PC-3 (cell line): ENCODE results near the gene ADAM15. TPM values are rescaled to one million over a fixed set of nuclear protein-coding genes. Genes with fewer than 3 reads are reported as not detected.
A peak's percentile ranks its signal among the peaks of the same experiment; 100 is the strongest.

Experiments used
- ATAC-seq: fragments of 200-7000 bp; cut with Tn5 transposase; 2 replicates; pipeline ENCODE4 v1.9.1; 2020; ENCODE audit warnings: mild to moderate bottlenecking, moderate library complexity
- BruUV-seq: library from RNA; stranded (reverse); fragments of 400-500 nt; replicated peaks from 2 replicates; lab custom pipeline; 2021; lab: Mats Ljungman, UMichigan
- CTCF ChIA-PET: fragments of 300-600 bp; sonication (Branson Sonifier 250); formaldehyde crosslinking; loops from one replicate; lab custom pipeline; 2022; ENCODE audit warnings: antibody characterized with exemption; lab: Charles Lee
- POLR2A ChIA-PET: fragments of 300-600 bp; sonication (Branson Sonifier 250); formaldehyde crosslinking; loops from one replicate; lab custom pipeline; 2022; ENCODE audit warnings: antibody characterized with exemption; ENCODE audit not compliant: unreplicated experiment; lab: Charles Lee
- DNase-seq: peaks from one replicate; pipeline ENCODE4 v3.0.0-alpha.2; 2015
- H2AFZ ChIP-seq: fragments of 300-600 bp; sonication (generic); 2 replicates; pipeline ENCODE4 v1.6.0; 2016; ENCODE audit warnings: antibody characterized with exemption, low read length
- H3F3A ChIP-seq: fragments of 300-600 bp; sonication (generic); one replicate; pipeline ENCODE4 v1.6.0; 2017; ENCODE audit warnings: antibody characterized with exemption, low read length, control low read depth, mild to moderate bottlenecking; ENCODE audit not compliant: unreplicated experiment
- H3K27ac ChIP-seq: fragments of 300-600 bp; sonication (generic); 2 replicates; pipeline ENCODE4 v1.5.1; 2016; ENCODE audit warnings: mild to moderate bottlenecking, low read length
- H3K27me3 ChIP-seq: fragments of 300-600 bp; sonication (generic); 2 replicates; pipeline ENCODE4 v1.6.1; 2016; ENCODE audit warnings: low read length, mixed read lengths
- H3K36me3 ChIP-seq: fragments of 300-600 bp; sonication (generic); 2 replicates; pipeline ENCODE4 v1.6.1; 2016; ENCODE audit warnings: low read depth, mixed run types, low read length, mixed read lengths
- H3K4me1 ChIP-seq: fragments of 300-600 bp; sonication (generic); 2 replicates; pipeline ENCODE4 v1.5.1; 2016; ENCODE audit warnings: low read length; ENCODE audit not compliant: insufficient read depth
- H3K4me2 ChIP-seq: fragments of 300-600 bp; sonication (generic); 2 replicates; pipeline ENCODE4 v1.6.0; 2016; ENCODE audit warnings: low read length
- H3K4me3 ChIP-seq: fragments of 300-600 bp; sonication (generic); 2 replicates; pipeline ENCODE4 v1.5.1; 2016; ENCODE audit warnings: mild to moderate bottlenecking, low read length, mixed read lengths
- H3K79me2 ChIP-seq: fragments of 300-600 bp; sonication (generic); 2 replicates; pipeline ENCODE4 v1.6.1; 2017; ENCODE audit warnings: low read length, mixed read lengths
- H3K9ac ChIP-seq: fragments of 300-600 bp; sonication (generic); 2 replicates; pipeline ENCODE4 v1.6.0; 2016; ENCODE audit warnings: mild to moderate bottlenecking, low read length
- H3K9me2 ChIP-seq: fragments of 300-600 bp; sonication (generic); replicated peaks from 2 replicates; pipeline ENCODE4 v1.6.1; 2016; ENCODE audit warnings: mixed run types, low read length, mixed read lengths
- H3K9me3 ChIP-seq: fragments of 300-600 bp; sonication (generic); 2 replicates; pipeline ENCODE4 v1.6.1; 2016; ENCODE audit warnings: low read length, mixed read lengths
- H4K20me1 ChIP-seq: fragments of 300-600 bp; sonication (generic); 2 replicates; pipeline ENCODE4 v1.6.1; 2016; ENCODE audit warnings: low read length, mixed read lengths
- CTCF ChIP-seq: fragments of 300-600 bp; sonication (generic); conservative IDR thresholded peaks from 2 replicates; pipeline ENCODE4 v1.5.1; 2017; ENCODE audit warnings: antibody characterized with exemption, low read depth, mild to moderate bottlenecking, low read length
- EZH2 ChIP-seq: fragments of 300-600 bp; sonication (generic); IDR thresholded peaks from one replicate; pipeline ENCODE4 v1.6.1; 2017; ENCODE audit warnings: antibody characterized with exemption, mild to moderate bottlenecking, low read length; ENCODE audit not compliant: unreplicated experiment
- EZH2phosphoT487 ChIP-seq: fragments of 300-600 bp; sonication (generic); IDR thresholded peaks from 2 replicates; pipeline ENCODE4 v1.6.1; 2018; ENCODE audit warnings: mild to moderate bottlenecking, antibody characterized with exemption, low read length, borderline replicate concordance
- intact Hi-C: fragments of 100-400 bp; cut with micrococcal nuclease; formaldehyde crosslinking; loops from 2 replicates; pipeline ENCODE4 v1.9.0; 2023
- total RNA-seq: library from RNA; depleted of rRNA; stranded (reverse); fragments of >200 nt; gene quantifications from 2 replicates; pipeline ENCODE4 v1.2.3, GENCODE V29; 2014

Gene ADAM15
- total RNA-seq, 1 experiment from 2014 or later = 334 TPM

GRCh38 chr1:155037043-155037442 lies 14.1 kb upstream of the ADAM15 start:
- Histone ChIP-seq H2AFZ (no peak overlapping the region), H3K79me2 (no peaks in the 10 kb centered on the region), H3K36me3 (no peaks in the 10 kb centered on the region), H3K27ac (no peak overlapping the region), H3K27me3 (no peaks in the 10 kb centered on the region), H3K9me2 (no peaks in the 10 kb centered on the region), H3K9me3 (no peaks in the 10 kb centered on the region), H3K4me2 (no peak overlapping the region), H3F3A (no peaks in the 10 kb centered on the region), H4K20me1 (no peaks in the 10 kb centered on the region), H3K4me1 (peaks cover 18% of the 10 kb centered on the region), H3K4me3 (no peak overlapping the region), H3K9ac (no peak overlapping the region)
- DNase-seq (no peak), ATAC-seq (no peak)
- intact Hi-C loops = no loop called here
- BruUV-seq = no TSS peak
- ChIA-PET POLR2A (no interaction called here), CTCF (no interaction called here)
- TF ChIP-seq CTCF = no peak
- no peak for TF ChIP-seq EZH2
- TF ChIP-seq EZH2phosphoT487 = no peak

- H3K4me1 ChIP-seq = peaks cover 18% of the 10 kb centered on the region
- no peaks in the 10 kb centered on the region for H3K9me2 ChIP-seq
- ChIA-PET CTCF (interaction anchor here (0.6 to 1.6 kb wide), 5 partner anchors 13 to 54 kb away, joined by 3 to 9 read pairs (median 4); partner anchors contain the start of gene ADAM15), POLR2A (interaction anchor here (0.6 kb wide), 2 partner anchors 13 to 417 kb away, joined by 3 to 6 read pairs; no protein-coding TSS in a partner anchor)
- H3K27me3 ChIP-seq = no peaks in the 10 kb centered on the region
- TF ChIP-seq CTCF (no peak), EZH2phosphoT487 (no peak), EZH2 (no peak)
- no TSS peak for BruUV-seq
- no peaks in the 10 kb centered on the region for H3K79me2 ChIP-seq
- no peaks in the 10 kb centered on the region for H3F3A ChIP-seq
- no peaks in the 10 kb centered on the region for H3K36me3 ChIP-seq
- intact Hi-C loops = no loop called here
- H3K4me3 ChIP-seq = no peak overlapping the region
- H2AFZ ChIP-seq = peak overlapping the region; percentile 5
- H3K9me3 ChIP-seq = no peaks in the 10 kb centered on the region
- DNase-seq (no peak), ATAC-seq (no peak)
- peak overlapping the region; percentile 6; the same call in 1 of the 2 replicates for H3K27ac ChIP-seq
- H3K4me2 ChIP-seq = peak overlapping the region; percentile 32
- no peak overlapping the region for H3K9ac ChIP-seq
- no peaks in the 10 kb centered on the region for H4K20me1 ChIP-seq
Measured at GRCh38 chr1:155037851-155038441, 13.2 kb upstream of the ADAM15 start.

GRCh38 chr1:155038602-155039307 lies 12.4 kb upstream of the ADAM15 start:
- intact Hi-C loops = no loop called here
- Histone ChIP-seq H3K79me2 (no peaks in the 10 kb centered on the region), H2AFZ (peak overlapping the region; percentile 5), H3K9me3 (no peaks in the 10 kb centered on the region), H3K9ac (no peak overlapping the region), H3K27ac (peak overlapping the region; percentile 44), H3K4me3 (peak overlapping the region; percentile 1; the same call in 1 of the 2 replicates), H3K36me3 (no peaks in the 10 kb centered on the region), H4K20me1 (no peaks in the 10 kb centered on the region), H3K9me2 (no peaks in the 10 kb centered on the region), H3K4me1 (peaks cover 18% of the 10 kb centered on the region), H3K4me2 (peak overlapping the region; percentile 32), H3K27me3 (no peaks in the 10 kb centered on the region), H3F3A (no peaks in the 10 kb centered on the region)
- DNase-seq (peak; percentile 89), ATAC-seq (peak; percentile 98)
- TF ChIP-seq EZH2 (no peak), CTCF (no peak), EZH2phosphoT487 (no peak)
- ChIA-PET POLR2A (interaction anchor here (0.5 to 0.6 kb wide), 3 partner anchors 14 to 946 kb away, joined by 3 to 30 read pairs (median 6); no protein-coding TSS in a partner anchor), CTCF (interaction anchor here (0.6 to 1.6 kb wide), 6 partner anchors 13 to 958 kb away, joined by 3 to 9 read pairs (median 4); partner anchors contain the start of gene ADAM15)
- BruUV-seq = no TSS peak
